NT2/D1 (cell line): Measurements from ENCODE around the gene QRICH2.

Experiments
- SUZ12 ChIP-seq: IDR thresholded peaks from 2 replicates; pipeline ENCODE4 v1.6.1; 2011; ENCODE audit not compliant: insufficient read length, insufficient read depth; ENCODE audit errors: extremely low read depth
- YY1 ChIP-seq: IDR thresholded peaks from 2 replicates; pipeline ENCODE4 v1.6.1; 2011; ENCODE audit not compliant: insufficient read length, insufficient read depth
- ZNF274 ChIP-seq: IDR thresholded peaks from 2 replicates; pipeline ENCODE4 v1.6.1; 2011; ENCODE audit warnings: mild to moderate bottlenecking, low read depth, low read length

GRCh38 chr17:76250141-76250540 is 57.9 kb downstream of the QRICH2 start:
- TF ChIP-seq ZNF274, result no peak
- TF ChIP-seq YY1, result no peak
- TF ChIP-seq SUZ12, result no peak
